Fibroblast of villous mesenchyme (primary cell): ENCODE data around the gene RALGAPA1. TPM values are rescaled to one million over a fixed set of nuclear protein-coding genes. Genes with fewer than 3 reads are reported as not detected.
A peak's percentile ranks its signal among the peaks of the same experiment; 100 is the strongest.
"Not testable (repeated sequence)": the region's sequence is repeated elsewhere in the genome, so short reads cannot be mapped to it uniquely, and the experiment has no call there.

Experiments used
- DNase-seq: peaks from one replicate; pipeline ENCODE4 v3.0.0-alpha.2; 2010; ENCODE audit warnings: low read depth
- H3K4me3 ChIP-seq: 2 replicates; pipeline ENCODE4 v1.5.1; 2011; ENCODE audit warnings: low read depth, mild to moderate bottlenecking, low read length
- total RNA-seq: library from RNA; depleted of rRNA; stranded (reverse); fragments of >200 nt; gene quantifications from 2 replicates; pipeline ENCODE4 v1.2.3, GENCODE V29; 2012
- TF ChIP-seq, protein P1 (sequence below): IDR thresholded peaks from 2 replicates; pipeline ENCODE4 v1.5.1; 2012; ENCODE audit warnings: low read depth, mild to moderate bottlenecking, low read length; ENCODE audit not compliant: insufficient read depth

The RALGAPA1 gene
- total RNA-seq, 1 donor, result 57.9 TPM

GRCh38 chr14:35687335-35687939 lies 121.7 kb downstream of the RALGAPA1 start:
- no peak overlapping the region for H3K4me3 ChIP-seq
- TF ChIP-seq, protein P1, sequence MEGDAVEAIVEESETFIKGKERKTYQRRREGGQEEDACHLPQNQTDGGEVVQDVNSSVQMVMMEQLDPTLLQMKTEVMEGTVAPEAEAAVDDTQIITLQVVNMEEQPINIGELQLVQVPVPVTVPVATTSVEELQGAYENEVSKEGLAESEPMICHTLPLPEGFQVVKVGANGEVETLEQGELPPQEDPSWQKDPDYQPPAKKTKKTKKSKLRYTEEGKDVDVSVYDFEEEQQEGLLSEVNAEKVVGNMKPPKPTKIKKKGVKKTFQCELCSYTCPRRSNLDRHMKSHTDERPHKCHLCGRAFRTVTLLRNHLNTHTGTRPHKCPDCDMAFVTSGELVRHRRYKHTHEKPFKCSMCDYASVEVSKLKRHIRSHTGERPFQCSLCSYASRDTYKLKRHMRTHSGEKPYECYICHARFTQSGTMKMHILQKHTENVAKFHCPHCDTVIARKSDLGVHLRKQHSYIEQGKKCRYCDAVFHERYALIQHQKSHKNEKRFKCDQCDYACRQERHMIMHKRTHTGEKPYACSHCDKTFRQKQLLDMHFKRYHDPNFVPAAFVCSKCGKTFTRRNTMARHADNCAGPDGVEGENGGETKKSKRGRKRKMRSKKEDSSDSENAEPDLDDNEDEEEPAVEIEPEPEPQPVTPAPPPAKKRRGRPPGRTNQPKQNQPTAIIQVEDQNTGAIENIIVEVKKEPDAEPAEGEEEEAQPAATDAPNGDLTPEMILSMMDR, result peak; percentile 87
- DNase-seq, result peak; percentile 61

GRCh38 chr14:35683688-35684087 lies 125.4 kb downstream of the RALGAPA1 start:
- not testable (repeated sequence) for H3K4me3 ChIP-seq, DNase-seq

DNA sequence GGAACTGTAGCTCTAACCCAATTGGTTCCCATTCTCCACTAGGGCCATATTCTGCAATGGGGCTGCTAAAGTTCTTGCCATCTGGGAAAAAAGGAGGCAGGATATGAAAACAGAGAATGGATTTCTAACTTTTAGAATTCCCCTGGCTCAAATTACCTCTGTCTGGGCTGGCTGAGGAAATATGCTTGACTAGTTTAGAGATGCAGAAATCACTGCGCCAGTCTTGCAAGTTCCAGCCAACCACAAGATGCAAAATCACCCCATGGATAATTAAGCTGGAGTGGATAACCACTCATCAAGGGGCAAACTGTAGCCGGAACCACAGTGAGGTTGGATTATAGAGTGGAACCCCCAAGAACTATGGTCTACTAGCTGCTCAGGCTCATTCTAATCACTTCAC lies 126.3 kb downstream of the RALGAPA1 start:
- DNase-seq, result no peak
- no peak overlapping the region for H3K4me3 ChIP-seq
- TF ChIP-seq, protein P1, result no peak

DNA sequence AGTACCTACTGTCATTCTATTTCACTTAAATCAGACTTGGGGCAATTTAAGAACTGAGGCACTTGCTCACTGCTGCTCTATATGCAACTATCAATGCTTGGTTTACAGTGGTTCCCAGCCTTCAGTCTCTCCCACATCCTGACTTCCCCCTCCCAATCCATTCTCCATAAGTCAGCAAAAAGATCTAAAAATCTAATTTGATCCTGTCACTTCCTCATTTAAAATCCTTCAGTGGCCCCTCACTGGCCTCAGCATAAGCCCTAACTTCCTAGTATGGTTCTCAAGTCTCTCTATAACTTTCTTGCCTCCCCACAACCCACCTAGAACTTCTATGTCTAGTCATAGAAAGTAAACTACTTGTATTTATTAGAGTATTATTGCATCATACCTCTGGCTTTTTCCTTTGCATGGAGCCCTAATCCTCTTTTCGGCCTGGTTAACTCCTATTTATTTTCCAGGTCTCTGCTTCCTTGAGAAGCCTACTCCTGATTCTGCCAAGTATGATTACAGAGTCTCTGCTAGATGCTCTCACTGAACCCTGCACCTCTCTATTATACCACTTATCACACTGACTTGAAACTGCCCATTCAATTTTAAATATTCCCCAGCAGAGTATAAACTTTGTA lies 130.6 kb downstream of the RALGAPA1 start:
- TF ChIP-seq, protein P1, result no peak
- H3K4me3 ChIP-seq, result no peak overlapping the region
- DNase-seq, result peak; percentile 55

DNA sequence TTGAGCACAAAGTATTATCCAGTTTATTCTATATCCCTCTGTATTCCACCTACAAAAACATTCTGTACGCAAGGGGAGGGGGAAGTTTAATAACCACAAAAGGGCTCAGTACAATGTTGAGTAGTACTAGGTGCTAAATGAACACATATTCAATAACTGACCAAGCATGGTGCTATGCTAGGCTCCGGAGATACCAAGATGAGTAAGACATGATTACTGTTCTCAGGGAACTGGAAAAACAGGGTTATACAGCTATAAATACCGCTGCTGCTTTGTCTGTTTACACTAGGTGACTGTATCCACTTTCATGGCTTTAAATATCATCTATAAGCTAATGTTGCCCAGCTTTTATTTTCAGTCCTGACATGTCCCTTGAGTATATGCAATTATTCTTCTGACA lies 139.3 kb downstream of the RALGAPA1 start:
- no peak overlapping the region for H3K4me3 ChIP-seq
- TF ChIP-seq, protein P1, result no peak
- peak; percentile 16 for DNase-seq

- no peak overlapping the region for H3K4me3 ChIP-seq
- DNase-seq, result no peak
- TF ChIP-seq, protein P1, result no peak
Observed at GRCh38 chr14:35666429-35667043, 142.6 kb downstream of the RALGAPA1 start.

GRCh38 chr14:35661875-35662274 lies 147.2 kb downstream of the RALGAPA1 start:
- no peak overlapping the region for H3K4me3 ChIP-seq
- no peak for DNase-seq
- TF ChIP-seq, protein P1, result no peak
